OCI-LY3 (cell line): ENCODE results near the gene CD4.

Experiments used
- H2AFZ ChIP-seq: fragments of 200-600, 300-600 bp; shearing (Covaris generic); 2 replicates; pipeline ENCODE4 v1.6.0; 2014; ENCODE audit warnings: antibody characterized with exemption, low read depth, low read length
- H3K27ac ChIP-seq: fragments of 200-600, 300-600 bp; sonication (generic); 2 replicates; pipeline ENCODE4 v1.5.1; 2014; ENCODE audit warnings: mild to moderate bottlenecking, low read length, moderate library complexity, mixed read lengths
- H3K27me3 ChIP-seq: fragments of 200-600, 300-600 bp; sonication (generic); 2 replicates; pipeline ENCODE4 v1.6.1; 2014; ENCODE audit warnings: low read depth, low read length, mixed read lengths
- H3K36me3 ChIP-seq: fragments of 200-600, 300-600 bp; sonication (generic); replicated peaks from 2 replicates; pipeline ENCODE3; 2014; ENCODE audit warnings: low read depth, low read length, mixed read lengths
- H3K4me1 ChIP-seq: fragments of 300-600, 200-600 bp; sonication (generic); 2 replicates; pipeline ENCODE4 v1.6.1; 2014; ENCODE audit warnings: low read length, mixed read lengths
- H3K4me2 ChIP-seq: fragments of 200-600, 300-600 bp; sonication (generic); 2 replicates; pipeline ENCODE4 v1.6.1; 2014; ENCODE audit warnings: low read length, mixed read lengths
- H3K4me3 ChIP-seq: fragments of 300-600, 200-600 bp; sonication (generic); 2 replicates; pipeline ENCODE4 v1.5.1; 2014; ENCODE audit warnings: antibody characterized with exemption, mild to moderate bottlenecking, low read length, moderate library complexity
- H3K79me2 ChIP-seq: fragments of 300-600, 200-600 bp; shearing (Covaris generic); 2 replicates; pipeline ENCODE4 v1.6.1; 2014; ENCODE audit warnings: mild to moderate bottlenecking, low read length, mixed read lengths
- H3K9ac ChIP-seq: fragments of 300-600, 200-600 bp; shearing (Covaris generic); 2 replicates; pipeline ENCODE4 v1.6.0; 2014; ENCODE audit warnings: mild to moderate bottlenecking, low read length, moderate library complexity
- H3K9me3 ChIP-seq: fragments of 200-600, 300-600 bp; shearing (Covaris generic); 2 replicates; pipeline ENCODE4 v1.6.1; 2014; ENCODE audit warnings: low read length, mixed read lengths; ENCODE audit not compliant: insufficient read depth
- H4K20me1 ChIP-seq: fragments of 200-600, 300-600 bp; sonication (generic); 2 replicates; pipeline ENCODE4 v1.6.1; 2016; ENCODE audit warnings: low read length, mixed read lengths; ENCODE audit not compliant: insufficient read depth
- CTCF ChIP-seq: fragments of 200-600, 300-600 bp; sonication (generic); IDR thresholded peaks from 2 replicates; pipeline ENCODE4 v1.5.1; 2014; ENCODE audit warnings: antibody characterized with exemption, low read length, low read depth
- EZH2phosphoT487 ChIP-seq: fragments of 200-600 bp; shearing (Covaris generic); IDR thresholded peaks from 2 replicates; pipeline ENCODE4 v1.6.1; 2018; ENCODE audit warnings: antibody characterized with exemption, mixed run types, low read depth

Gene CD4

DNA sequence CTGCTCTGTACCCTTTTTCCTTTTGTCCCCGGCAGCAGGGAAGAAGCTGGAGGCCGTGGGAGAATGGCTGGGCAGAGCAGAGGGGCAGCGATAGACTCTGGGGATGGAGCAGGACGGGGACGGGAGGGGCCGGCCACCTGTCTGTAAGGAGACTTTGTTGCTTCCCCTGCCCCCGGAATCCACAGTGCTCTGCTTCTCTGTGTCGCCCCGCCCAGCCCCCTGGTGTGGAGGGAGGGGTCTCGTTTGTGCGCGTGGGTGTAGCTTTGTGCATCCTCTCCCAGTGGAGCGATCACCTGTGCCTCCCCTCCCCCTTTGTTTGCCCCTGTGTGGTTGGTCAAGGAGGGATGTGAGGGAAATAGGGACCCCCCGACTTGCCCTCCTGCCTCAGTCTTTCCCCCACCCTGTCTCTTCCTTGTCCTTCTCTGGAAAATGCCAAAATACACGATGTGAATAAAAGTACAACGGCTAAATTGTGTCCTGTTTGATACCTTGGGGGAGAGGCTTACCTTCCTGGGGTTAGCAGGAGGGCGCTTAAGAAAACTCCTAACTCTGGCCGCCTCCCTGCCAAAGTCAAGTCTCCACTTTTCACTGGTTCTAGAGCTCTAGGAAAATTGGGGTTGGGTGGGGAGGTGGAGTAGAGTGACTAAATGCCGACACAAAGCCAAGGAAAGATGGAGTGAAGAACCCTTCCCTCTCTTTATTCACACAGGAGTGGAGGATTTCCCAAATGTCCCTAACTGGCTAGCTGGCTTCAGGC is 77.0 kb downstream of the CD4 start:
- H3K36me3 ChIP-seq = peaks cover 51% of the 10 kb centered on the region
- no peaks in the 10 kb centered on the region for H3K27me3 ChIP-seq
- H2AFZ ChIP-seq = no peak overlapping the region
- no peak for TF ChIP-seq EZH2phosphoT487
- no peak for TF ChIP-seq CTCF
- no peak overlapping the region for H3K27ac ChIP-seq
- H3K9ac ChIP-seq = peak overlapping the region; percentile 66; the same call in 1 of the 2 replicates
- H3K4me2 ChIP-seq = peak overlapping the region; percentile 87
- H4K20me1 ChIP-seq = peaks cover 27% of the 10 kb centered on the region
- no peaks in the 10 kb centered on the region for H3K9me3 ChIP-seq
- peaks cover 31% of the 10 kb centered on the region for H3K4me1 ChIP-seq
- peaks cover 25% of the 10 kb centered on the region for H3K79me2 ChIP-seq
- peak overlapping the region; percentile 100 for H3K4me3 ChIP-seq

DNA sequence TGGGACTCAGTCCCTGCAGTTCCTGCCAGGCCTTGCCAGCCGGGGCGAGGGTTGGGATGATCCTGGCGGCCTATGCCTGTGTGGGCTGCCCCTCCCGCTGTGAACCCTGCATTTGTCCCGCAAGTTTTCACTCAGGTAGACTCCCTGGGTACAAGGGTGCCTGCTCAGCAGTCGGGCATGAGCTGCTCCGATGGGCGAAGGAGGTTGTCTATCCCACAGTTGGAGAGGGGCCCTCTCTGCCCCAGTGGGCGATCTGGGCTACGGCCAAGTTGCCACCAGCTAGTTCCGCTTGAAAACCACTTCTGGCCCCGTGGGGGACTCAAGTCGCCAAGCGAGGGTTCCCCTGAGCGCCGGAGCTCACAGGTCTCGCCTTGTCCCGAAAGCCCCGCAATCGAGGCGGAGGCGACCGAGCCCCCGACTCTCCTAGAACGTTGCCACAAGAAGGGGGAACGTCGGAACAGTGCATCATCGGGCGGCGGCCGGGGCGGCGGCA is 77.6 kb downstream of the CD4 start:
- TF ChIP-seq EZH2phosphoT487 (no peak), CTCF (no peak)
- H3K27me3 ChIP-seq = no peaks in the 10 kb centered on the region
- H3K27ac ChIP-seq = no peak overlapping the region
- peak overlapping the region; percentile 66 for H3K9ac ChIP-seq
- H3K4me2 ChIP-seq = peak overlapping the region; percentile 87
- H3K79me2 ChIP-seq = peaks cover 25% of the 10 kb centered on the region
- peaks cover 33% of the 10 kb centered on the region for H4K20me1 ChIP-seq
- H3K4me3 ChIP-seq = peak overlapping the region; percentile 100
- 0 out of 2 replicates have a peak overlapping the region, but pooled peaks have one; percentile 60 for H2AFZ ChIP-seq
- H3K36me3 ChIP-seq = peaks cover 48% of the 10 kb centered on the region
- H3K4me1 ChIP-seq = peaks cover 38% of the 10 kb centered on the region
- no peaks in the 10 kb centered on the region for H3K9me3 ChIP-seq

GRCh38 chr12:6867413-6868210 is 78.3 kb downstream of the CD4 start, which contains the start of gene TPI1:
Gene TPI1 (plus strand): TSS chr12:6867531. CDS start chr12:6867567, 36 bp downstream.
- TF ChIP-seq CTCF (no peak), EZH2phosphoT487 (no peak)
- H3K79me2 ChIP-seq = peaks cover 25% of the 10 kb centered on the region
- H3K36me3 ChIP-seq = peaks cover 51% of the 10 kb centered on the region
- peaks cover 43% of the 10 kb centered on the region for H3K4me1 ChIP-seq
- peak within 1 kb of the TSS; percentile 99 for H3K9ac ChIP-seq
- H3K9me3 ChIP-seq = no peaks in the 10 kb centered on the region
- H3K4me2 ChIP-seq = peak within 1 kb of the TSS; percentile 100
- peaks cover 36% of the 10 kb centered on the region for H4K20me1 ChIP-seq
- H3K4me3 ChIP-seq = peak within 1 kb of the TSS; percentile 100
- peak within 1 kb of the TSS; percentile 79 for H3K27ac ChIP-seq
- no peaks in the 10 kb centered on the region for H3K27me3 ChIP-seq
- H2AFZ ChIP-seq = 0 out of 2 replicates have a peak within 1 kb of the TSS, but pooled peaks have one; percentile 60
